DND-41 (cell line): Measurements from ENCODE around the gene CCR7.

ENCODE experiments used
- ATAC-seq: fragments of 200-7000 bp; cut with Tn5 transposase; 3 replicates; pipeline ENCODE4 v1.9.1; 2021; ENCODE audit warnings: low read depth; ENCODE audit not compliant: insufficient read depth
- DNase-seq: peaks from one replicate; pipeline ENCODE4 v3.0.0-alpha.2; 2020
- H2AFZ ChIP-seq: 2 replicates; pipeline ENCODE4 v1.6.0; 2012; ENCODE audit warnings: low read depth, low read length
- H3K27ac ChIP-seq: 2 replicates; pipeline ENCODE4 v1.5.1; 2012; ENCODE audit warnings: low read length, inconsistent platforms
- H3K27me3 ChIP-seq: fragments of 200-600 bp; sonication (generic); 2 replicates; pipeline ENCODE4 v1.6.0; 2012; ENCODE audit warnings: low read length, mild to moderate bottlenecking, inconsistent platforms; ENCODE audit not compliant: insufficient read depth, poor library complexity
- H3K36me3 ChIP-seq: 2 replicates; pipeline ENCODE4 v1.5.1; 2012; ENCODE audit warnings: low read length, inconsistent platforms; ENCODE audit not compliant: insufficient read depth
- H3K4me1 ChIP-seq: 2 replicates; pipeline ENCODE4 v1.5.1; 2012; ENCODE audit warnings: mild to moderate bottlenecking, low read length; ENCODE audit not compliant: insufficient read depth
- H3K4me2 ChIP-seq: 2 replicates; pipeline ENCODE4 v1.6.0; 2012; ENCODE audit warnings: mild to moderate bottlenecking, moderate library complexity, low read length, inconsistent platforms; ENCODE audit not compliant: insufficient read depth
- H3K4me3 ChIP-seq, 2 experiments: fragments of 200-600 bp in 1 of 2; shearing (Covaris generic) in 1 of 2; 2 replicates each; pipeline ENCODE4 v1.5.1; 2012 to 2016; ENCODE audit warnings: inconsistent platforms in 2 of 2, low read length in 2 of 2, mild to moderate bottlenecking in 2 of 2, low read depth in 1 of 2, moderate library complexity in 1 of 2
- H3K79me2 ChIP-seq: 2 replicates; pipeline ENCODE4 v1.6.0; 2012; ENCODE audit warnings: low read length, inconsistent platforms; ENCODE audit not compliant: insufficient read depth
- H3K9ac ChIP-seq: 2 replicates; pipeline ENCODE4 v1.6.0; 2012; ENCODE audit warnings: low read depth, mild to moderate bottlenecking, inconsistent platforms, low read length, moderate library complexity
- H3K9me3 ChIP-seq: 2 replicates; pipeline ENCODE4 v1.5.1; 2012; ENCODE audit warnings: low read length, moderate library complexity, mild to moderate bottlenecking, inconsistent platforms; ENCODE audit not compliant: insufficient read depth, severe bottlenecking
- H4K20me1 ChIP-seq: 2 replicates; pipeline ENCODE4 v1.6.0; 2012; ENCODE audit warnings: low read length; ENCODE audit not compliant: insufficient read depth
- CTCF ChIP-seq: IDR thresholded peaks from 2 replicates; pipeline ENCODE4 v1.5.1; 2012; ENCODE audit warnings: borderline replicate concordance, low read length, moderate library complexity, mild to moderate bottlenecking; ENCODE audit not compliant: poor library complexity, severe bottlenecking; ENCODE audit errors: extremely low read depth
- EZH2 ChIP-seq: IDR thresholded peaks from 3 replicates; pipeline ENCODE4 v1.6.1; 2012; ENCODE audit warnings: borderline replicate concordance, low read depth, mild to moderate bottlenecking, moderate library complexity, low read length, inconsistent platforms; ENCODE audit not compliant: severe bottlenecking

The CCR7 gene

GRCh38 chr17:40561871-40562611, 3.2 kb downstream of the CCR7 start:
- H3K27me3 ChIP-seq = no peaks in the 10 kb centered on the region
- no peak overlapping the region for H3K4me3 ChIP-seq
- ATAC-seq = no peak

GRCh38 chr17:40561294-40561870, 3.9 kb downstream of the CCR7 start:
- Histone ChIP-seq H3K4me1 (peaks cover 94% of the 10 kb centered on the region), H3K36me3 (no peaks in the 10 kb centered on the region), H3K9ac (peak overlapping the region; percentile 59), H3K9me3 (no peaks in the 10 kb centered on the region), H4K20me1 (no peaks in the 10 kb centered on the region), H3K27me3 (no peaks in the 10 kb centered on the region), H3K27ac (peak overlapping the region; percentile 96), H3K4me2 (peak overlapping the region; percentile 63), H3K79me2 (peaks cover under 1% of the 10 kb centered on the region), H3K4me3 (peak overlapping the region in 1 of 2 experiments; percentile 38; a peak in 2 of 4 replicates), H2AFZ (peak overlapping the region; percentile 73; the same call in 1 of the 2 replicates)
- DNase-seq (no peak), ATAC-seq (no peak)
- no peak for TF ChIP-seq CTCF
- no peak for TF ChIP-seq EZH2

More at GRCh38 chr17:40561871-40562611, 3.2 kb downstream of the CCR7 start:
- Histone ChIP-seq H3K4me1 (peaks cover 90% of the 10 kb centered on the region), H3K36me3 (no peaks in the 10 kb centered on the region), H4K20me1 (no peaks in the 10 kb centered on the region), H3K79me2 (no peaks in the 10 kb centered on the region), H3K4me2 (no peak overlapping the region), H3K9ac (peak overlapping the region; percentile 59; the same call in 1 of the 2 replicates), H2AFZ (no peak overlapping the region), H3K27ac (peak overlapping the region; percentile 96), H3K9me3 (no peaks in the 10 kb centered on the region)
- DNase-seq = no peak
- TF ChIP-seq EZH2 (no peak), CTCF (peak; percentile 34)

- H3K36me3 ChIP-seq = no peaks in the 10 kb centered on the region
- peak; percentile 70 for DNase-seq
- H3K4me3 ChIP-seq = peak overlapping the region in 1 of 2 experiments; percentile 38; a peak in 2 of 4 replicates
- peak overlapping the region; percentile 96 for H3K27ac ChIP-seq
- peaks cover 4% of the 10 kb centered on the region for H3K79me2 ChIP-seq
- H2AFZ ChIP-seq = peak overlapping the region; percentile 73
- no peak for TF ChIP-seq CTCF
- TF ChIP-seq EZH2 = no peak
- peak overlapping the region; percentile 59 for H3K9ac ChIP-seq
- H4K20me1 ChIP-seq = no peaks in the 10 kb centered on the region
- H3K9me3 ChIP-seq = no peaks in the 10 kb centered on the region
- H3K4me1 ChIP-seq = peaks cover 94% of the 10 kb centered on the region
- no peaks in the 10 kb centered on the region for H3K27me3 ChIP-seq
- peak; percentile 28 for ATAC-seq
- H3K4me2 ChIP-seq = peak overlapping the region; percentile 63
These were observed 4.5 kb downstream of the CCR7 start for GRCh38 chr17:40560592-40561293.
